Heart left ventricle (tissue), 13 donors: ENCODE measurements around the gene TRPM3.

ENCODE experiments used
- POLR2A ChIP-seq, 2 donors: fragments of 450-650 bp; IDR thresholded peaks; one replicate each; pipeline ENCODE4 v1.6.1; 2017; ENCODE audit warnings: antibody characterized with exemption in 2 of 2, mild to moderate bottlenecking in 2 of 2, moderate library complexity in 2 of 2
- TF ChIP-seq, protein P1 (sequence below), 12 donors: fragments of 200-600 bp; sonication (generic) in 4 of 12; IDR thresholded peaks; one replicate each; pipeline versions ENCODE4 v1.5.0 to v1.8.0; 2018 to 2022; ENCODE audit warnings: antibody characterized with exemption in 12 of 12, mild to moderate bottlenecking in 5 of 12
- donor health status: ischemic (EF 13 %, LVEDD 7.1; RV severe dilation, severe dysfunction).
- donor health status: DM: no; HTN: yes; CAD: no.
- donor health status: DM: no; HTN: no; CAD: no.
- donor health status: ischemic (EF 25% LVEDD 6.9; RV normal size, moderate dysfunction).
- donor health status: ischemic (EF 25% LVEDD 5.7; RV mildly dilated, moderate dysfunction).
- donor health status: ischemic (EF 35%, LVEDD 5.7; RV mildly dilated, moderate dysfunction).
- donor health status: nonischemic (EF 11% LVEDD 7.7; RV severe dilation, severe dysfunction).
- donor health status: DM: yes; HTN: yes; CAD: no.
- donor health status: PGD.
- donor health status: ischemic (EF 29% LVEDD 5.4; RV normal size, mild dysfunction).
- donor health status: nonischemic (EF 23%, LVEDD 6.1; RV moderate dilation, normal function).

DNA sequence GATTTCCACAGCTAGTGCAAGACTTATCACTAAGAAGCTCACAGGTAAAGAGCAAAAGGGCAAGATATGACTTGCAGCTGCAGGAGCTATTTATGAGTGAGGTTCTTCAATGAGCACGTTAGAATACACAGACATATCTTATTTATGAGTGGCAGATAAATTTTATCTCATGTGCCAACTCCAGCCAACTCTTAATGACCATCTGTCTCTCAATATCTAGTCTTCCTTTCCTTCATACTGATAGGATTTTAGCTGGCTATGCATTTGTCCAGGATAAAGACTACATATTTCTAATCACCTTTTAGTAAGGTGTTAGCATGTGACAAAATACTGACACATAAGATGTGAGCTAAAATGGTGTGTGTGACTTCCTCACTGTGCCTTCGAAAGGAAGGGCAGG lies 304.5 kb downstream of the TRPM3 start:
- TF ChIP-seq, protein P1, sequence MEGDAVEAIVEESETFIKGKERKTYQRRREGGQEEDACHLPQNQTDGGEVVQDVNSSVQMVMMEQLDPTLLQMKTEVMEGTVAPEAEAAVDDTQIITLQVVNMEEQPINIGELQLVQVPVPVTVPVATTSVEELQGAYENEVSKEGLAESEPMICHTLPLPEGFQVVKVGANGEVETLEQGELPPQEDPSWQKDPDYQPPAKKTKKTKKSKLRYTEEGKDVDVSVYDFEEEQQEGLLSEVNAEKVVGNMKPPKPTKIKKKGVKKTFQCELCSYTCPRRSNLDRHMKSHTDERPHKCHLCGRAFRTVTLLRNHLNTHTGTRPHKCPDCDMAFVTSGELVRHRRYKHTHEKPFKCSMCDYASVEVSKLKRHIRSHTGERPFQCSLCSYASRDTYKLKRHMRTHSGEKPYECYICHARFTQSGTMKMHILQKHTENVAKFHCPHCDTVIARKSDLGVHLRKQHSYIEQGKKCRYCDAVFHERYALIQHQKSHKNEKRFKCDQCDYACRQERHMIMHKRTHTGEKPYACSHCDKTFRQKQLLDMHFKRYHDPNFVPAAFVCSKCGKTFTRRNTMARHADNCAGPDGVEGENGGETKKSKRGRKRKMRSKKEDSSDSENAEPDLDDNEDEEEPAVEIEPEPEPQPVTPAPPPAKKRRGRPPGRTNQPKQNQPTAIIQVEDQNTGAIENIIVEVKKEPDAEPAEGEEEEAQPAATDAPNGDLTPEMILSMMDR (IDR thresholded peaks at IDR 0.05) = no peak
- TF ChIP-seq POLR2A (IDR thresholded peaks at IDR 0.05) = no peak
